HG02759 (cell line): ENCODE data around the gene DSG2.
A peak's percentile ranks its signal among the peaks of the same experiment; 100 is the strongest.
"Not testable (repeated sequence)": the region's sequence is repeated elsewhere in the genome, so short reads cannot be mapped to it uniquely, and the experiment has no call there.

Source experiments
- ATAC-seq: cut with Tn5 transposase; IDR thresholded peaks from one replicate; pipeline ENCODE4 v1.9.1; 2021; ENCODE audit warnings: mild to moderate bottlenecking, moderate library complexity; ENCODE audit not compliant: unreplicated experiment

The DSG2 gene

DNA sequence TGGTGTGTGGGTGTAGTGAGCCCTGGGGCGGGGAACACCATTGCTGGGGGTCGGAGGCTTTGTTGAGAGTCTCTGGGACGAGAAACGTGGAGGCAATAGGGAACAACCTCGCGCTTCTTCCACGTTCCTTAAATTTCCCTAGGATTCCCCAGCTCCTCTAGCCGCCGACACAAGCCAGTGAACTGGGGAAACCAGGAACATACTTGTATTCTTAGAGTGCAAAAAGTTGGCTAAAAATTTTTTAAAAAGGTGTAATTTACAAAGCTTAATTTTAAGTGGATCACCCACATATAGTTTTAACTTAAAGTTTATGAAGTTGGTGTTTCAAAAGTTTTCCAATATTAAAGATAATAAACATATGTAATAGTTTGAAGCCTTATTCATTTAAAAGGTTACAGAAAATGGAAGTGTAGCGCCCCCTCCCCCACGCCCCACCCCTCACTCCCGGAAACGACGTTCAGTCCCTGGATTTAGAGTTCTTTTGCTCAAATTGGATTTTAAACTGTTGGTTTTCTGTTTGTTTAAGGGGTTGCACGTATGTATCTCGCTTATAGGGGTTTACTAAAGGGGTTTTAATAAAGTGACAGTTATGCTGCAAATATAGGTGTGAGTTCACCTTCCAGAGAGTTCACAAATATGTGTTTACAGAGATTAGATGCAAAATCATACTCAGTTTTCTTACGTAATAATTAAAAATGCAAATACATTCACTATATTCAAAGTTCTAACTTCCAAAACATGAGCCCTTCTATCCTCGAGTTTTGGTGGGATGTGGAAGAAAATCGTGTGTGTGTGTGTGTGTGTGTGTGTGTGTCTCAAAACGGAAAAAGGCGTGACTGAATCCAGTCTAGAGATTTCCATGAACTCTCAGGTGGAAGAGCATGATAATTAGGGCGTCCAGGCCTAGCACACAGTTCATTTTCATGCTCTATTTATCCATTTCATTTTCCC is 872 bp downstream of the DSG2 start:
- no peak for ATAC-seq

DNA sequence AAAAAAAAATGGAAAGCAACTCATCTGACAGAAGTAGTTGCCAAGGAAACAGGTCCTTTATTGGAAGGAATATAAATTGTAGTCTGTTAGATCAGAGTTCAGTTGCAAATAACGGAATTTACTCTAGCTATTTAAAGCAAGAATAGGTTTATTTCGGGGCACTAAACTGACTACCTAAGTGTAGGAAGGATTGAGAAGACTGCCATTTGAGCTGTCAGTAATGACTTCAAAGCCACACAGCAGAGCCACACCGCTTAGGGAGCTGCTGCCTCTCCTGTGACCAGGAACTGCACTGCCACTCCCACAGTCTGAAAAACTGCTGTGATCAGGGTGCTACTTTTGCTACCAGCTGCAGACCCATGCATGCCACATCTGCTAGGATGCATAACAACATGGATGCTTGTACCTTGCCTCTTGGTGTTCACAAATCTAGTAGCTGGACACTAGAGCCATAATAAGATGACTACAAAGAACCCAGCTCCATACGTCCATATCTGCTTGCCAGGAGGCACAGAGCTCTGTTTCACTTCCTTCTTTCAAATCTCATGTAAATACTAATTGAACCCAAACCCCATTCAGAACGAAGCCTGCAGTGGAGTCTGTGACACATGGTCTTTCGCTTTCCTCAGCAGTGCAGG is 2.2 kb downstream of the DSG2 start:
- ATAC-seq: peak; percentile 74

DNA sequence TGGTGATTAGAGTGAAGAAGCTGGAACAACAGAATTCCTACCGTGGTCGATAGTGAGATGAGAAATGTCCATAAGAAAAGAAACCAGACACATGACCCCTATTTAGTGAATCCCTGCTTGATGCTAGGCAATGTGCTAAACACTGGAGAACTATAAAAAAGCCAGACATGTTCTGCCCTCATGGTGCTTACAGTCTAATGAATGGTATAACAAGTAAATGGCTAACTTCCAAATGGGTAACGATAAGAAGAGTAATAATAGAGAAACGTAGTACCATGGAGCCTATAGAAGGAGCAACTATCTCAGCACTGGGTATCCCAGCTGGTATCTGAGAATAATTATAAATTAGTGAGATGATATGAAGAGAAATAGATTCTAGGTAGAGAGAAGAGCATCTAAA is 5.0 kb downstream of the DSG2 start:
- no peak for ATAC-seq

DNA sequence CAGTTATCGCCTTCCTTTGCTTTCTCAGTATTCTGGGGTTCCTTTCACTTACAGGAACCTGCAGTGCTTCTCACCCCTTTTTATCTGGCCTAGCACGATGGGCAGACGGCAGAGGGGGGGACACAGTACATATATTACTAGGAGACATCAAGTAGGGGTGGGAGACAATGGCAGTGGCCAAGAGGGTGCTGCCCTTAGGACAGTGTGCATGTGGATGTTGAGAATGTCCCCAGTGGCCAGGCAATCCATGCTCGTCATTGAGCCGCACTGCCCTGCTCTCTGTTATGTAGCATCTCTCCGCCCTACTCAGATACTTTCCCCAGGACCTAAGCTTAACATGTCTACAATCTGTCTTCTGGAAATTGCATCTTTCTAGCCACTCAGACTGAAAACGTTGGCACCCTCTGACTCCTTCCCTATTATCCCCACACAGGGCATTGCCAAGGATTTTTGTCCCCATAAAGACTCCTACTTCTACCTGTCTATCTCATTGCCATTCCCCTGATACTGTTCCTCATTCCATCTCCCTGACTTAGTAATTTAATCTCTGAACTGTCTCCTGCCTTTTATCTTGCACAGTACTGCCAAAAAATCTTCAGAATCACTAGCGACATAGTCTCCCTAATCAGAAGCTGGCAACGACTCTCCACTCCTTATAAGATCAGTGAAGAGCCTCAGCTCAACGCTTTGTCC is 6.6 kb downstream of the DSG2 start:
- ATAC-seq: no peak

DNA sequence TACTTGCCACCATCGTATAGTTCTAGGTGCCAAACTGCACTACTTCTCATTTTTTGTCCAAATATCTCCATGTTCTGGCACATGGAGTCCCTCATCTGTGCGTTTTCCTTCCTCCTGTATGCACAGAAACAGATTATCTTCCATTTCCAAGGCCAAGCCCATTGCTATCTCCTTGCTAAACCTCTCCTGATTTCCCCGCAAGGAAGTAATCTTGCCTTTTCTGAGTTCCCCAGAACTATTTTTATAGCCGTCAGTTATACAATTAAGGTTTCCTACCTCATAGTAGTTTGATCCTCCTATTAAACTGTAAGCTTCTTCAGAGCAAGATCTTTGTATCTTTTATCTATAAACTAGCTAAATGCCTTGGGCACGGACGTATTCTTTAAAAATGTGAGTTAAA is 7.2 kb downstream of the DSG2 start:
- no peak for ATAC-seq

DNA sequence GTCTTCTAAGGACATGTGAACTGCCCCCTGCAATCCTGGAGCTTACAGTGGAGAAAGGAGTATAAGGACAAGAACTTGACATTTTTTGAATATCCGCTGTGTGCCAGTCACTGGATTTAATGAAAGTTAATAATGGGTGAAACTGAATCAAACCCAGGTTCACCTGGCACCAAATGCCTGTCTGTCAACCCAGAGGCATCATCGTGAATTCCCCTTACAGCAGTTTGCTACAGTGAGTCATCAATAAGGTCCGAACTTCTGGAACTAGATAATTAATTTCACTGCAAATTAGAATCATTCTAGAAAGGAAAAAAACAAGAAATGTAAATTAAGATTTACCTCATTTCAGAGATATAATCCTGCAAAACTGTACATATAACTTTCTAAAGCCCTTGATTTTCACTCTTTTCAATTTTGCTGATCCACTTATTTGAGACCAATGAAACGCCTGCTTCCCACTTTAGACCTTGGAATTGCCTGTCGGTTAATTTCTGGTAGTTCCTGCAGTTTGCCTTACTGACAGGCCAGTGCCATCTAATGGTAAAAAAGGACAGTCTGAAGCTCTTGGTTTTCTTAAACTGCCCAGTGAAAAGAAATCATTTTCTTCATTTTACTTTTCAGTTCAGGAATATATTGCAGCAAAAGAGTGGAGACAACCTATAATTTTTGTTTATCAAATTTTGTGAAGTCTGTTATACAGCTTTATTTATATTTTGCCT is 8.2 kb downstream of the DSG2 start:
- ATAC-seq: no peak

DNA sequence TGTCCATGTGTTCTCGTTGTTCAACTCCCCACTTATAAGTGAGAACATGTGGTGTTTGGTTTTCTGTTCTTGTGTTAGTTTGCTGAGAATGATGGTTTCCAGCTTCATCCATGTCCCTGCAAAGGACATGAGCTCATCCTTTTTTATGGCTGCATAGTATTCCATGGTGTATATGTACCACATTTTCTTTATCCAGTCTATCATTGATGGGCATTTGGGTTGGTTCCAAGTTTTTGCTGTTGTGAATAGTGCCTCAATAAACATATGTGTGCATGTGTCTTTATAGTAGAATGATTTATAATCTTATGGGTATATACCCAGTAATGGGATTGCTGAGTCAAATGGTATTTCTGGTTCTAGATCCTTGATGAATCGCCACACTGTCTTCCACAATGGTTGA is 9.1 kb downstream of the DSG2 start:
- not testable (repeated sequence) for ATAC-seq

DNA sequence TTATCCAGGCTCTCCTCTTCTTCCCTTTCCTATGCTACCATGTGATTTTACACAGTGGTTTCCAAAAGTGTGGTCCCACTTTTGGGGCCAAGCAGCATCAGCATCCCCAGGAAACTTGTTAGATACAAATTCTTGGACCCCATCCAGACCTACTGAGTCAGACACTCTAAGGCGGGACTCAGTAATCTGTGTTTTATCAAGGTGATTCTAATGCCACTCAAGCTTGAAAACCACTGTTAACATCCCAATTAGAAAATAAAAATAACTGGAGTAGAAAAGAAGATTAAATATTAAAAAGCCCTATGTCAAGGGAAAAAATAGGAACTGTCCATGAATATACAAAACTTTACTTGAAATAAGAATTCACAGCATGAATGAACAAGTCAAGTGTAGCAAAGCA is 10.8 kb downstream of the DSG2 start:
- ATAC-seq: no peak

DNA sequence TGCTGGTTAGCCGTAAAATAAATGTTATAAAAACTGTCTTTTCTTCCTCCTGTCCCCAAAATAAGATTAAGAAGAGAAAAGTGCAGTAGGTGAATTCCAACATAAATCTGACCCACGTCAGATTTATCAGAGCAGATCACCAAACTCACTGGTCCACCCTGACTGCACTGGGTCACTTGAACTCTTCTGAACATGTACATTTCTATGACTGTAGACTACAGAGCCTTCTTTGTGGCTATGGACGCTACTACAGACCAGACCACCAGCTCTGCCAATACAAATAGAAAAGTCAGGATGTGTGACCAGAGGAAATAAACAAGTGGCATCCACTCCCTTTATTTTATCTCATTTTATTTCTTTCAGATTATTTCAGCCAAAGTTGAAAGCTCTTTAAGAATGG is 11.6 kb downstream of the DSG2 start:
- ATAC-seq: no peak

DNA sequence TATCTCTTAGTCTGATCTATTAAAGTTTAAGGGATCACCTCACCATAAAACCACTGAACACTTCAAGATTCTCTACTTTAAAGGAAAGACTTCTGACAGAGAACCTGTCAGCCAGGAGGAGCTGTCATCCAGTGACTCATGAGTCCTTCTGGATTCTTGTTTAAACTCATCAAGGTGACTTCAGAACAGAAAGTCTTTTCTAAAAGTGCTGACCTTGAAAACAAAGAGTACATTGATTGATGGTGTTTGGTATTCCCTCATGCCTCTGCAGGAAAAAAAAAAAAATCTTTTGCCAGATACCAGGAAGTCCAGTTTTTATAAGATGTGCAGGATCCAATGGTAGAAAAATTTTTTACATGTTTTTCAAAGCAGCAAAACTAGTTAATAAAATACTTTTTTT is 12.3 kb downstream of the DSG2 start:
- ATAC-seq: no peak

DNA sequence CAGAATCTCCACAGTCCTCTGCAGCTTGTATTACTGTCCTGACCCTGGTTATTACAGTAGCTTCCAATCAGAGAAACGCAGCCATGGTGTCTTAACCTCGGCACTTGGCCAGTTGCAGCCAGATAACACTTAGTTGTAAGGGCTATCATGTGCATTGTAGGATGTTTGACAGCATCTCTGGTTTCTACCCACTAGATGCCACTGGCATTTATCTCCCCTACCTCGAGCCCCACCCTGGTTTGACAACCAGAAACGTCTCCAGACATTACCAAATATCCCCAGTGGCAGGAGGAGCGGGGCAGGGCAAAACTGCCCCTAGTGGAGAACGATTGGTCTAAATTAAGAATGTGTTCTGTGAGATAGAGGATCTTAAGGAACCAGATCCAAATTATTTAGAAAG is 13.1 kb downstream of the DSG2 start:
- no peak for ATAC-seq

DNA sequence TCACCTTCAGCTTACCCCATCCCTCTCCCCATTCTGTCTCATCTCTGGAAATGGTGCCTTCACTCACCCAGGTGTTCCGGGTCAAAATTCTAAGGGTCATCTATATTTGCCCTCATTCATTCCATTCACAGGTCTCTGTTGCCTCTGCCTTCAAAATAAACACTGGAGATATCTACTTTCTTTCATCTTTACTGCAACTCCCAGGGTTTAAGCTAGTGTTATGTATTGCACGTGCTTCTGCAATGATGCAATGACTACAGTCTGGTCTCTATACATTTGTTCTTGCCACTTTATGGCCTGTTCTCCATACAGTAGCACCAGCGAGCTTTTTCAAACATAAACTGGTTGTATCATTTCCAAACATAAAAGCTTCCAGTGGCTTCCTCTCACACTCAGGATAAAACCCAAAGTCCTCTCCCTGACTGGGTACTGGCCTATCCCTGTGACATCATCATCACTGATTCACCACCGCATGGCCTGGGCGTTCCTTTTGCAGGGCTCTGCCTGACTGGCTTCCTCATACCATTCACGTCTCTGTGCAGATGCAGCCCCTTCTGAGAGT is 14.3 kb downstream of the DSG2 start:
- no peak for ATAC-seq

DNA sequence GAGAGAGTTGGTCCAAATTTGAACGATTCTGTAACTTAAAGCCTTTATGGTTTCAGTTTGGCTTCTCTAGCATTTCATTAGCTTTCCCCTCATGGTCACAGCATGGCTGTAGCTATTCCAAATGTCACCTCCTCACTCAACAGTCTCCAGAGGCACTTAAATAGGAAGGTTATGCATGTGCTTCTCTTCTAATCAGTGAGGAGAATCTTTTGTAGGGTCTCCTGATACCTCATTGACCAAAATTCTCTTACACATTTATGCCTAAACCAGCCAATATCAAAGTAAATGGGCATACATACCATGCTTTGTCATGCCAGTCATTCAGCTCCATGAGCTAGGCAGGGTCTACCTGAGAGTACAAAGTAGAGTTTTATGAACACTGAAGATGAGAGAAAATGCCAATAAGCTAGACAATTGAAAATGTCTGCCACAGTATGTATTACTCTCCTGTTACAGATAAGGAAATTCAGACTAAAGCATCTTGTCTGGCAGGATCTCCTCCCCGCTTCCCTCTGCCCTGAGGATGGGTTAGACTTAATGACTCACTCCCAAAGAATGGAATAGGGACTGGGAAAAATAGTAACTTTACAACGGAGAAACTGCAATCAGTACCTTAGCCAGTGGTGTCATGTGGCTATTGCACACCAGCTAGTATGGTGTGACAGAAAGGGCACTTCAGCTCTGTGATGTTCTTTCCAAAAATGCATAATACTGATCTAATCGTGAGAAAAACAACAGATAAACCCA is 15.4 kb downstream of the DSG2 start:
- ATAC-seq: no peak

DNA sequence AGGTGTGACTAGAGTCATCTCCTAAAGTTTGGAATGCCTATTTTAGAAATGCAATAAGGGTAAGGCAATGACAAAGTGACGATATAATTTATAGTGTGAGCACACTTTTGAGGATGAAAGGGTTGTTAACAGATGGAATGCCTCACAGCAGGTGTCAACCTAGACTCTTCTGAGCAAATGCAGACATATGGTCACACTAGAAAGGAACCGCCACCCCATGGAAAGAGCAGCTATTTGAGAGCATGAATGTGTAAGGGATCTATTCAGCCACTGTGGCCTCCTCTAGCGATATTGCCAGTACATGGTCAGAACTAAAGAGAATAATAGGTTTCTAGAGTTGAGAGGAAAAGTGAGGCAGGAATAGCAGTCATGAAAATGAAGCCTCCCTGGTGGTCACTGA is 18.5 kb downstream of the DSG2 start:
- ATAC-seq: no peak

DNA sequence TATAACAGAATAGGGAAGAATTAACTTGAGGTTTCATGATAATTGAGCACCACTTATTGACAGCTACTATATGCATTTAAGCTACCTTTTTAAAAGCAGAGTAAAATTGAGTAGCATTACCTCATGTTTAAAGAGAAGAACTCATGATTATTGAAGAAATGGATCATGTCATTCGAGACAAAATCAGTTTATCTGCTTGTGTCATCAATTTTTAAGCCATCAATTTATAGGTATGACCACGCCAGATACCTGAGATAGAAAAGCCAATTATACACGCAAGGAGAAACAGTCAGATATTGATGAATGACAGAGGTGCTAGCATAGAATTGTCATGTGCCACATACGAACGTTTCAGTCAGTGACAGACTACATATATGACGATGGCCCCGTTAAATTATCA is 28.4 kb downstream of the DSG2 start:
- ATAC-seq: no peak

DNA sequence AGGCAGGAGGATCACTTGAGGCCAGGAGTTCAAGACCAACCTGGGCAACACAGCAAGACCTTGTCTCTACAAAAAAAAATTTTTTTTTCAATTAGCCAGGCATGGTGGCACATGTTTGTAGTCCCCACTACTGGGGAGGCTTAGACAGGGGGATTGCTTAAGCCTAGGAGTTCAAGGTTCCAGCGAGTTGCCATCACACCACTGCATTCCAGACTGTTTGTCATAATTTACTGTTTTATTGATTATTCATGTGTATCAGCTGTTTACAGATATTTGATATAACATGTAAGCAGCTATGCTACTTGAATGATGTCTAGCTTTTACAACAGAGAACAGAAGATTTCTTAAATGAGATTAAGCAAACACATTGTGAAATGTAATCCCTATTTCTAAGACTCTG is 35.3 kb downstream of the DSG2 start:
- ATAC-seq: no peak

DNA sequence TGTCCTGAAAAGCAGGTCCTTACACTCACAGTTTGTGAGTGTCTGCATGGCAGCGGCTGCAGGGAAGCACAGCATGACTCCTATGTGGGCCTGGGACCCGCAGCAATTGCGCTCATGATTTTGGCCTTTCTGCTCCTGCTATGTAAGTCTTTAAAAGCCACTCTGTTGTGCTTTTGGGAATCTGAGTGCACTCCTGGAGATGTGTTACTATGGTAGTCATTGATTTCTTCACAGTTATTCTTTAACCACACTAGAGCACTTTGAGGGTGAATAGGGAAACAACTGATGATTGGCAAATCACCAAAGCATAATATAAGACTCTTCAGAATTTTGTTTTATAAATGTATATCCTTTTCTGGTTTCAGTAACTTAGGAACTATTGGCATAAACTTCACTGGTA is 40.9 kb downstream of the DSG2 start:
- no peak for ATAC-seq

DNA sequence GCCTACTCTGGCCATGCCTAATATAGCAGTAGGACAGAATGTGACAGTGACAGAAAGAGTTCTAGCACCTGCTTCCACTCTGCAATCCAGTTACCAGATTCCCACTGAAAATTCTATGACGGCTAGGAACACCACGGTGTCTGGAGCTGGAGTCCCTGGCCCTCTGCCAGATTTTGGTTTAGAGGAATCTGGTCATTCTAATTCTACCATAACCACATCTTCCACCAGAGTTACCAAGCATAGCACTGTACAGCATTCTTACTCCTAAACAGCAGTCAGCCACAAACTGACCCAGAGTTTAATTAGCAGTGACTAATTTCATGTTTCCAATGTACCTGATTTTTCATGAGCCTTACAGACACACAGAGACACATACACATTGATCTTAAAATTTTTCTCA is 48.5 kb downstream of the DSG2 start:
- ATAC-seq: no peak

DNA sequence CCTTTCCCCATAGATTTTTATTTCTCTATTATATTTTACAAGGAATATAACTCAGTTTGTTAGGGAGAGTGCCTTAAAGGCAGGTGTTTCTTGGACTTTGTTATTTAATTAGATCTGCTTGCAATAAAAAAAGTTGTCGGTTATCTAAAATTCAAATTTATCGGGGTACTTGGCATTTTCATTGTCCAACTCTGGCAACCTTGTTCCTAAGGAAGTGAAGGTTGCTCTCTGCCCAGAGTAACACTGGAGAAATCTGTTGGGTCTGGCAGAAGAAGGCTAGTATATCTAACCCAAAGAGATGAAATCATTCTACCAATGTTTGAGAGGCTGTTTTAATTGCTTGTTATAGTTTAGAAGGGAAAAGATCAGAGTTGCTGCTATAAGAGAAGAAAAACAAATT is 50.9 kb downstream of the DSG2 start:
- no peak for ATAC-seq

DNA sequence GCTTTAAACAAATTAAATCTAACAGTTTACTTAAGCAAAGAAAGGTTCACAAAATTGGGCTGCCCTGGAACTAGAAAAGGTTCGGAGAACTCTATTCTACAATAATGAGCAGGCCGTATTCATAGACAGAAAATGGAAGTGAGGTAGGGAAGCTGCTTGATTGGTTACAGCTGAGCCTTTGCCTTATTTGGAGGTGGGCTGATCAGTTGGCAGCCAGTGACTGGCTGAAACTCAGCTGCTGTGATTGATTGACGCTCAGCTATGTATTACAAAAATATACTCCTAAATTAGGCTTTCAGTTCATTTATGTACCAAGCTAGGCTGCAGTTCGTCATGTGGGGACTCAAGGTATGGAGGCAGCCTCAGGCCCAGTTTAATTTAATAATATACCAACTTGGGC is 51.4 kb downstream of the DSG2 start:
- no peak for ATAC-seq
